Type B pancreatic cell (in vitro differentiated cells): ENCODE data around the gene MRTFA. TPM values are rescaled to one million over a fixed set of nuclear protein-coding genes. Genes with fewer than 3 reads are reported as not detected.

Experiments used
- DNase-seq: peaks from one replicate; pipeline ENCODE4 v3.0.0; 2021; ENCODE audit warnings: mixed read lengths; ENCODE audit not compliant: unreplicated experiment; ENCODE audit errors: extremely low spot score
- H3K27ac Mint-ChIP-seq: 2 replicates; pipeline ENCODE4 v1.8.0; 2021; ENCODE audit warnings: mild to moderate bottlenecking, mixed read lengths
- H3K27me3 Mint-ChIP-seq: 2 replicates; pipeline ENCODE4 v1.8.0; 2021; ENCODE audit warnings: mixed read lengths
- H3K36me3 Mint-ChIP-seq: 2 replicates; pipeline ENCODE4 v1.8.0; 2021; ENCODE audit warnings: mixed read lengths
- H3K4me1 Mint-ChIP-seq: one replicate; pipeline ENCODE4 v1.8.0; 2021; ENCODE audit warnings: mixed read lengths; ENCODE audit not compliant: unreplicated experiment
- H3K4me3 Mint-ChIP-seq: 2 replicates; pipeline ENCODE4 v1.8.0; 2021; ENCODE audit warnings: mild to moderate bottlenecking, mixed read lengths
- H3K9me3 Mint-ChIP-seq: 2 replicates; pipeline ENCODE4 v1.8.0; 2021; ENCODE audit warnings: mixed read lengths
- CTCF ChIP-seq: fragments of 200-600 bp; sonication (generic); conservative IDR thresholded peaks from 2 replicates; pipeline ENCODE4 v1.5.0; 2021; ENCODE audit warnings: antibody characterized with exemption, mild to moderate bottlenecking
- total RNA-seq: library from RNA; stranded (reverse); gene quantifications from 2 replicates; pipeline ENCODE4 v1.2.1, GENCODE V29; 2021; ENCODE audit warnings: low replicate concordance

Gene MRTFA
- total RNA-seq, 1 donor from 2014 or later, result 49.8 TPM

- DNase-seq, result no peak
- Mint-ChIP-seq H3K27ac (peak overlapping the region; percentile 55), H3K36me3 (peaks cover 11% of the 10 kb centered on the region), H3K27me3 (no peaks in the 10 kb centered on the region), H3K4me1 (peaks cover 29% of the 10 kb centered on the region), H3K4me3 (no peak overlapping the region), H3K9me3 (no peaks in the 10 kb centered on the region)
- TF ChIP-seq CTCF, result no peak
Measured at GRCh38 chr22:40451210-40451609, 185.3 kb downstream of the MRTFA start.

GRCh38 chr22:40450616-40451015, 185.9 kb downstream of the MRTFA start:
- TF ChIP-seq CTCF, result no peak
- Mint-ChIP-seq H3K27ac (no peak overlapping the region), H3K4me1 (peaks cover 31% of the 10 kb centered on the region), H3K36me3 (peaks cover 17% of the 10 kb centered on the region), H3K27me3 (no peaks in the 10 kb centered on the region), H3K9me3 (no peaks in the 10 kb centered on the region), H3K4me3 (no peak overlapping the region)
- no peak for DNase-seq

- no peak for TF ChIP-seq CTCF
- Mint-ChIP-seq H3K27me3 (no peaks in the 10 kb centered on the region), H3K9me3 (no peaks in the 10 kb centered on the region), H3K4me3 (no peak overlapping the region), H3K36me3 (peaks cover 21% of the 10 kb centered on the region), H3K27ac (no peak overlapping the region), H3K4me1 (peaks cover 31% of the 10 kb centered on the region)
- DNase-seq, result no peak
Measured at GRCh38 chr22:40449676-40450035, 186.9 kb downstream of the MRTFA start.

GRCh38 chr22:40446203-40446602, 190.3 kb downstream of the MRTFA start:
- H3K27ac Mint-ChIP-seq, result no peak overlapping the region
- peaks cover 8% of the 10 kb centered on the region for H3K9me3 Mint-ChIP-seq
- peaks cover 24% of the 10 kb centered on the region for H3K4me1 Mint-ChIP-seq
- H3K36me3 Mint-ChIP-seq, result peaks cover 23% of the 10 kb centered on the region
- no peak overlapping the region for H3K4me3 Mint-ChIP-seq
- no peak for TF ChIP-seq CTCF
- no peaks in the 10 kb centered on the region for H3K27me3 Mint-ChIP-seq
- no peak for DNase-seq

GRCh38 chr22:40444178-40444831, 192.2 kb downstream of the MRTFA start:
- no peak for DNase-seq
- TF ChIP-seq CTCF, result no peak
- no peak overlapping the region for H3K27ac Mint-ChIP-seq

More at GRCh38 chr22:40444178-40444831, 192.2 kb downstream of the MRTFA start:
- H3K4me3 Mint-ChIP-seq, result no peak overlapping the region
- peaks cover 8% of the 10 kb centered on the region for H3K9me3 Mint-ChIP-seq
- H3K27me3 Mint-ChIP-seq, result no peaks in the 10 kb centered on the region
- H3K4me1 Mint-ChIP-seq, result peaks cover 18% of the 10 kb centered on the region
- peaks cover 23% of the 10 kb centered on the region for H3K36me3 Mint-ChIP-seq
